Measurements from ENCODE around the gene PHOSPHO1. TPM values are rescaled to one million over a fixed set of nuclear protein-coding genes. Genes with fewer than 3 reads are reported as not detected.

Gene PHOSPHO1
- total RNA-seq, 1 donor from 2014 or later = not detected

- peak overlapping the region; percentile 77 for H3K4me3 Mint-ChIP-seq
- H3K27me3 Mint-ChIP-seq (ENCODE audit: insufficient read depth) = peaks cover 24% of the 10 kb centered on the region
- H3K27ac Mint-ChIP-seq = no peak overlapping the region
- intact Hi-C loops (cut with micrococcal nuclease) = loop anchor here (1.0 kb wide), 1 partner anchor 29 kb away; the partner anchor contains the start of gene PHOSPHO1
- H3K4me1 Mint-ChIP-seq (ENCODE audit: low read depth) = peaks cover 9% of the 10 kb centered on the region
- no peaks in the 10 kb centered on the region for H3K36me3 Mint-ChIP-seq (ENCODE audit: low read depth)
- no peaks in the 10 kb centered on the region for H3K9me3 Mint-ChIP-seq
- DNase-seq (ENCODE audit: low spot score) = no peak
Measured at GRCh38 chr17:49259663-49260010, 29.1 kb upstream of the PHOSPHO1 start.

GRCh38 chr17:49258394-49258793, 27.8 kb upstream of the PHOSPHO1 start:
- DNase-seq (ENCODE audit: low spot score) = no peak
- Mint-ChIP-seq H3K27ac (no peak overlapping the region), H3K9me3 (no peaks in the 10 kb centered on the region), H3K4me1 (ENCODE audit: low read depth) (peaks cover 9% of the 10 kb centered on the region), H3K36me3 (ENCODE audit: low read depth) (no peaks in the 10 kb centered on the region), H3K4me3 (no peak overlapping the region), H3K27me3 (ENCODE audit: insufficient read depth) (peaks cover 24% of the 10 kb centered on the region)
- intact Hi-C loops (cut with micrococcal nuclease) = no loop called here

GRCh38 chr17:49255125-49255524, 24.5 kb upstream of the PHOSPHO1 start:
- no peak overlapping the region for H3K4me3 Mint-ChIP-seq
- no peaks in the 10 kb centered on the region for H3K9me3 Mint-ChIP-seq
- no peak for DNase-seq (ENCODE audit: low spot score)
- H3K36me3 Mint-ChIP-seq (ENCODE audit: low read depth) = no peaks in the 10 kb centered on the region
- no peak overlapping the region for H3K27ac Mint-ChIP-seq
- H3K27me3 Mint-ChIP-seq (ENCODE audit: insufficient read depth) = peaks cover 18% of the 10 kb centered on the region
- no peaks in the 10 kb centered on the region for H3K4me1 Mint-ChIP-seq (ENCODE audit: low read depth)
- intact Hi-C loops (cut with micrococcal nuclease) = no loop called here

GRCh38 chr17:49254066-49254465, 23.5 kb upstream of the PHOSPHO1 start:
- intact Hi-C loops (cut with micrococcal nuclease) = no loop called here
- Mint-ChIP-seq H3K9me3 (no peaks in the 10 kb centered on the region), H3K27ac (no peak overlapping the region), H3K27me3 (ENCODE audit: insufficient read depth) (peaks cover 20% of the 10 kb centered on the region), H3K4me3 (no peak overlapping the region), H3K4me1 (ENCODE audit: low read depth) (no peaks in the 10 kb centered on the region), H3K36me3 (ENCODE audit: low read depth) (no peaks in the 10 kb centered on the region)
- no peak for DNase-seq (ENCODE audit: low spot score)

- H3K4me1 Mint-ChIP-seq (ENCODE audit: low read depth) = no peaks in the 10 kb centered on the region
- intact Hi-C loops (cut with micrococcal nuclease) = no loop called here
- H3K9me3 Mint-ChIP-seq = no peaks in the 10 kb centered on the region
- H3K4me3 Mint-ChIP-seq = no peak overlapping the region
- peaks cover 13% of the 10 kb centered on the region for H3K27me3 Mint-ChIP-seq (ENCODE audit: insufficient read depth)
- H3K36me3 Mint-ChIP-seq (ENCODE audit: low read depth) = no peaks in the 10 kb centered on the region
- DNase-seq (ENCODE audit: low spot score) = no peak
- H3K27ac Mint-ChIP-seq = no peak overlapping the region
Measured at GRCh38 chr17:49252148-49252695, 21.6 kb upstream of the PHOSPHO1 start.

GRCh38 chr17:49249890-49250522, 19.4 kb upstream of the PHOSPHO1 start:
- peaks cover 11% of the 10 kb centered on the region for H3K27me3 Mint-ChIP-seq (ENCODE audit: insufficient read depth)
- H3K4me1 Mint-ChIP-seq (ENCODE audit: low read depth) = no peaks in the 10 kb centered on the region
- DNase-seq (ENCODE audit: low spot score) = no peak
- no peaks in the 10 kb centered on the region for H3K9me3 Mint-ChIP-seq
- no peaks in the 10 kb centered on the region for H3K36me3 Mint-ChIP-seq (ENCODE audit: low read depth)
- intact Hi-C loops (cut with micrococcal nuclease) = no loop called here
- H3K4me3 Mint-ChIP-seq = no peak overlapping the region
- H3K27ac Mint-ChIP-seq = no peak overlapping the region

GRCh38 chr17:49249292-49249794, 18.8 kb upstream of the PHOSPHO1 start:
- no peak overlapping the region for H3K27ac Mint-ChIP-seq
- H3K27me3 Mint-ChIP-seq (ENCODE audit: insufficient read depth) = peaks cover 11% of the 10 kb centered on the region
- no peak for DNase-seq (ENCODE audit: low spot score)
- intact Hi-C loops (cut with micrococcal nuclease) = no loop called here
- H3K4me3 Mint-ChIP-seq = no peak overlapping the region
- no peaks in the 10 kb centered on the region for H3K4me1 Mint-ChIP-seq (ENCODE audit: low read depth)
- no peaks in the 10 kb centered on the region for H3K36me3 Mint-ChIP-seq (ENCODE audit: low read depth)
- no peaks in the 10 kb centered on the region for H3K9me3 Mint-ChIP-seq

- Mint-ChIP-seq H3K9me3 (no peaks in the 10 kb centered on the region), H3K36me3 (ENCODE audit: low read depth) (no peaks in the 10 kb centered on the region), H3K27me3 (ENCODE audit: insufficient read depth) (peaks cover 8% of the 10 kb centered on the region), H3K4me3 (no peak overlapping the region), H3K4me1 (ENCODE audit: low read depth) (no peaks in the 10 kb centered on the region), H3K27ac (no peak overlapping the region)
- intact Hi-C loops (cut with micrococcal nuclease) = no loop called here
- no peak for DNase-seq (ENCODE audit: low spot score)
Measured at GRCh38 chr17:49247944-49248343, 17.4 kb upstream of the PHOSPHO1 start.

- no peak for DNase-seq (ENCODE audit: low spot score)
- Mint-ChIP-seq H3K36me3 (ENCODE audit: low read depth) (no peaks in the 10 kb centered on the region), H3K9me3 (no peaks in the 10 kb centered on the region), H3K27me3 (ENCODE audit: insufficient read depth) (peaks cover 2% of the 10 kb centered on the region), H3K4me1 (ENCODE audit: low read depth) (no peaks in the 10 kb centered on the region), H3K4me3 (no peak overlapping the region), H3K27ac (no peak overlapping the region)
- intact Hi-C loops (cut with micrococcal nuclease) = no loop called here
Measured at GRCh38 chr17:49244839-49245238, 14.3 kb upstream of the PHOSPHO1 start.

GRCh38 chr17:49242813-49243212, 12.2 kb upstream of the PHOSPHO1 start:
- Mint-ChIP-seq H3K27ac (no peak overlapping the region), H3K4me1 (ENCODE audit: low read depth) (no peaks in the 10 kb centered on the region), H3K36me3 (ENCODE audit: low read depth) (no peaks in the 10 kb centered on the region), H3K4me3 (no peak overlapping the region), H3K27me3 (ENCODE audit: insufficient read depth) (peaks cover 4% of the 10 kb centered on the region), H3K9me3 (no peaks in the 10 kb centered on the region)
- intact Hi-C loops (cut with micrococcal nuclease) = no loop called here
- DNase-seq (ENCODE audit: low spot score) = no peak

- no peaks in the 10 kb centered on the region for H3K36me3 Mint-ChIP-seq (ENCODE audit: low read depth)
- H3K4me1 Mint-ChIP-seq (ENCODE audit: low read depth) = no peaks in the 10 kb centered on the region
- H3K4me3 Mint-ChIP-seq = no peak overlapping the region
- intact Hi-C loops (cut with micrococcal nuclease) = no loop called here
- H3K27ac Mint-ChIP-seq = no peak overlapping the region
- peaks cover 4% of the 10 kb centered on the region for H3K27me3 Mint-ChIP-seq (ENCODE audit: insufficient read depth)
- DNase-seq (ENCODE audit: low spot score) = no peak
- H3K9me3 Mint-ChIP-seq = no peaks in the 10 kb centered on the region
Measured at GRCh38 chr17:49241692-49242397, 11.3 kb upstream of the PHOSPHO1 start.

- Mint-ChIP-seq H3K27ac (no peak overlapping the region), H3K4me1 (ENCODE audit: low read depth) (no peaks in the 10 kb centered on the region), H3K27me3 (ENCODE audit: insufficient read depth) (peaks cover 4% of the 10 kb centered on the region), H3K36me3 (ENCODE audit: low read depth) (no peaks in the 10 kb centered on the region), H3K9me3 (no peaks in the 10 kb centered on the region), H3K4me3 (no peak overlapping the region)
- DNase-seq (ENCODE audit: low spot score) = no peak
- intact Hi-C loops (cut with micrococcal nuclease) = no loop called here
Measured at GRCh38 chr17:49241040-49241439, 10.5 kb upstream of the PHOSPHO1 start.

- intact Hi-C loops (cut with micrococcal nuclease) = no loop called here
- Mint-ChIP-seq H3K36me3 (ENCODE audit: low read depth) (no peaks in the 10 kb centered on the region), H3K4me1 (ENCODE audit: low read depth) (no peaks in the 10 kb centered on the region), H3K27ac (no peak overlapping the region), H3K27me3 (ENCODE audit: insufficient read depth) (peaks cover 4% of the 10 kb centered on the region), H3K4me3 (no peak overlapping the region), H3K9me3 (no peaks in the 10 kb centered on the region)
- DNase-seq (ENCODE audit: low spot score) = no peak
Measured at GRCh38 chr17:49240619-49241018, 10.0 kb upstream of the PHOSPHO1 start.
